ENCODE data around the gene USP40. TPM values are rescaled to one million over a fixed set of nuclear protein-coding genes. Genes with fewer than 3 reads are reported as not detected.

USP40 gene
- total RNA-seq, 2 experiments from 2014 or later = 0.51 to 1.7 TPM

- CTCF ChIA-PET (ENCODE audit: unreplicated experiment) = no interaction called here
- no TSS peak for BruUV-seq (replicated peaks)
- Histone ChIP-seq H3K36me3 (ENCODE audit: insufficient read depth, low read length) (no peaks in the 10 kb centered on the region), H3K27ac (ENCODE audit: low read depth, low read length, poor library complexity, severe bottlenecking) (no peak overlapping the region), H3K9me2 (ENCODE audit: insufficient read depth, low read length) (no peaks in the 10 kb centered on the region), H3K79me2 (ENCODE audit: insufficient read depth, low read depth, low read length) (no peaks in the 10 kb centered on the region), H3K4me1 (ENCODE audit: insufficient read depth, low read length, poor library complexity, severe bottlenecking) (no peaks in the 10 kb centered on the region), H2AFZ (ENCODE audit: low read length) (peak overlapping the region; percentile 10; the same call in 1 of the 2 replicates), H3K9me3 (ENCODE audit: low read length) (no peaks in the 10 kb centered on the region), H3K4me3 (ENCODE audit: low read depth, low read length, poor library complexity, severe bottlenecking) (no peak overlapping the region), H4K20me1 (ENCODE audit: insufficient read depth, low read length) (no peaks in the 10 kb centered on the region), H3K4me2 (ENCODE audit: low read length) (no peak overlapping the region)
- POLR2A ChIA-PET = no interaction called here
- DNase-seq (ENCODE audit: low spot score) = peak; percentile 10
- TF ChIP-seq CTCF (conservative IDR thresholded peaks at IDR 0.05; ENCODE audit: low read length) = no peak
- no peak for TF ChIP-seq EZH2phosphoT487 (IDR thresholded peaks at IDR 0.05; ENCODE audit: borderline replicate concordance, low read depth, low read length)
- intact Hi-C loops (cut with micrococcal nuclease; ENCODE audit: unreplicated experiment) = loop anchor here (1.0 to 10.0 kb wide), 3 partner anchors 155 to 355 kb away; partner anchors contain the start of gene UGT1A10
Observed at GRCh38 chr2:233479616-233480489, 86.7 kb downstream of the USP40 start.

- H3K4me2 ChIP-seq (ENCODE audit: low read length) = no peak overlapping the region
- CTCF ChIA-PET (ENCODE audit: unreplicated experiment) = no interaction called here
Observed at GRCh38 chr2:233477548-233478433, 88.8 kb downstream of the USP40 start.

More at GRCh38 chr2:233477548-233478433, 88.8 kb downstream of the USP40 start:
- no peaks in the 10 kb centered on the region for H3K9me3 ChIP-seq (ENCODE audit: low read length)
- BruUV-seq (replicated peaks) = no TSS peak
- no peaks in the 10 kb centered on the region for H3K36me3 ChIP-seq (ENCODE audit: insufficient read depth, low read length)
- H3K79me2 ChIP-seq (ENCODE audit: insufficient read depth, low read depth, low read length) = no peaks in the 10 kb centered on the region
- intact Hi-C loops (cut with micrococcal nuclease; ENCODE audit: unreplicated experiment) = no loop called here
- TF ChIP-seq EZH2phosphoT487 (IDR thresholded peaks at IDR 0.05; ENCODE audit: borderline replicate concordance, low read depth, low read length) = no peak
- no peak for TF ChIP-seq CTCF (conservative IDR thresholded peaks at IDR 0.05; ENCODE audit: low read length)
- H4K20me1 ChIP-seq (ENCODE audit: insufficient read depth, low read length) = no peaks in the 10 kb centered on the region
- no peak overlapping the region for H2AFZ ChIP-seq (ENCODE audit: low read length)
- H3K9me2 ChIP-seq (ENCODE audit: insufficient read depth, low read length) = no peaks in the 10 kb centered on the region
- H3K4me3 ChIP-seq (ENCODE audit: low read depth, low read length, poor library complexity, severe bottlenecking) = no peak overlapping the region
- no peaks in the 10 kb centered on the region for H3K4me1 ChIP-seq (ENCODE audit: insufficient read depth, low read length, poor library complexity, severe bottlenecking)
- H3K27ac ChIP-seq (ENCODE audit: low read depth, low read length, poor library complexity, severe bottlenecking) = no peak overlapping the region
- no peak for DNase-seq (ENCODE audit: low spot score)
- POLR2A ChIA-PET = interaction anchor here (1.0 kb wide), 1 partner anchor 11 kb away, joined by 3 read pairs; no protein-coding TSS in a partner anchor
